Neural cell (in vitro differentiated cells): ENCODE measurements around the gene RPS19BP1. TPM values are rescaled to one million over a fixed set of nuclear protein-coding genes. Genes with fewer than 3 reads are reported as not detected.

Experiments used
- H2AFZ ChIP-seq: fragments of 200-600, 300-800 bp; sonication (generic), shearing (Covaris generic); 2 replicates; pipeline ENCODE4 v1.6.0; 2014; ENCODE audit warnings: low read depth, mild to moderate bottlenecking, antibody characterized with exemption, low read length, moderate library complexity
- H3F3A ChIP-seq: fragments of 200-600 bp; shearing (Covaris generic); 2 replicates; pipeline ENCODE4 v1.6.1; 2016; ENCODE audit warnings: mild to moderate bottlenecking, moderate library complexity, mixed read lengths, antibody characterized with exemption, low read length; ENCODE audit not compliant: insufficient read depth, poor library complexity, severe bottlenecking
- H3K27ac ChIP-seq: fragments of 200-600, 300-800 bp; sonication (generic), shearing (Covaris generic); 2 replicates; pipeline ENCODE4 v1.5.1; 2014; ENCODE audit warnings: mild to moderate bottlenecking, low read length, moderate library complexity
- H3K27me3 ChIP-seq: fragments of 300-800, 200-600 bp; sonication (generic), shearing (Covaris generic); 2 replicates; pipeline ENCODE4 v1.6.0; 2014; ENCODE audit warnings: mild to moderate bottlenecking, low read depth, low read length, moderate library complexity; ENCODE audit not compliant: insufficient read depth
- H3K36me3 ChIP-seq: fragments of 300-800, 200-600 bp; sonication (generic), shearing (Covaris generic); 2 replicates; pipeline ENCODE4 v1.5.1; 2014; ENCODE audit warnings: mild to moderate bottlenecking, antibody characterized with exemption, low read length, moderate library complexity; ENCODE audit not compliant: insufficient read depth
- H3K4me2 ChIP-seq: fragments of 300-800, 200-600 bp; sonication (generic), shearing (Covaris generic); 2 replicates; pipeline ENCODE4 v1.6.0; 2014; ENCODE audit warnings: mild to moderate bottlenecking, low read length
- H3K4me3 ChIP-seq: fragments of 300-800, 200-600 bp; sonication (generic), shearing (Covaris generic); 2 replicates; pipeline ENCODE4 v1.5.1; 2014; ENCODE audit warnings: mild to moderate bottlenecking, low read length, moderate library complexity
- H3K79me2 ChIP-seq: fragments of 200-600 bp; shearing (Covaris generic); replicated peaks from 2 replicates; pipeline ENCODE4 v1.6.0; 2014; ENCODE audit warnings: mild to moderate bottlenecking, low read length, moderate library complexity; ENCODE audit not compliant: insufficient read depth
- H3K9ac ChIP-seq: fragments of 300-800, 200-600 bp; sonication (generic), shearing (Covaris generic); 2 replicates; pipeline ENCODE4 v1.6.1; 2016; ENCODE audit warnings: mild to moderate bottlenecking, low read length, mixed read lengths
- H3K9me2 ChIP-seq: fragments of 200-600 bp; shearing (Covaris generic); 2 replicates; pipeline ENCODE4 v1.6.1; 2016; ENCODE audit warnings: mild to moderate bottlenecking, low read length, mixed read lengths; ENCODE audit not compliant: insufficient read depth
- H3K9me3 ChIP-seq: fragments of 200-600, 300-800 bp; sonication (generic), shearing (Covaris generic); 2 replicates; pipeline ENCODE4 v1.6.1; 2016; ENCODE audit warnings: mild to moderate bottlenecking, mixed run types, low read length, moderate library complexity, mixed read lengths
- H4K20me1 ChIP-seq: fragments of 200-600 bp; shearing (Covaris generic); 2 replicates; pipeline ENCODE4 v1.6.1; 2016; ENCODE audit warnings: mild to moderate bottlenecking, mixed run types; ENCODE audit not compliant: insufficient read depth
- CTCF ChIP-seq: fragments of 450-650 bp; IDR thresholded peaks from 2 replicates; pipeline ENCODE4 v1.5.1; 2014; ENCODE audit warnings: antibody characterized with exemption, mild to moderate bottlenecking, moderate library complexity; ENCODE audit not compliant: poor library complexity, severe bottlenecking
- EP300 ChIP-seq: fragments of 450-650 bp; conservative IDR thresholded peaks from 2 replicates; pipeline ENCODE4 v1.6.1; 2014; ENCODE audit warnings: antibody characterized with exemption, mild to moderate bottlenecking, moderate library complexity; ENCODE audit not compliant: poor library complexity, severe bottlenecking
- EZH2 ChIP-seq: fragments of 200-600, 300-800 bp; shearing (Covaris generic), sonication (generic); IDR thresholded peaks from 2 replicates; pipeline ENCODE4 v1.6.1; 2014; ENCODE audit warnings: antibody characterized with exemption, low read length, borderline replicate concordance, mild to moderate bottlenecking; ENCODE audit not compliant: insufficient read depth, poor library complexity, severe bottlenecking
- MXI1 ChIP-seq: fragments of 450-650 bp; conservative IDR thresholded peaks from 2 replicates; pipeline ENCODE4 v1.6.1; 2014; ENCODE audit warnings: antibody characterized with exemption, mild to moderate bottlenecking; ENCODE audit not compliant: poor library complexity, severe bottlenecking
- POLR2AphosphoS5 ChIP-seq: IDR thresholded peaks from 2 replicates; pipeline ENCODE4 v1.6.1; 2012
- RAD21 ChIP-seq: fragments of 450-650 bp; conservative IDR thresholded peaks from 2 replicates; pipeline ENCODE4 v1.6.1; 2014; ENCODE audit warnings: antibody characterized with exemption, mild to moderate bottlenecking, moderate library complexity
- REST ChIP-seq: IDR thresholded peaks from 2 replicates; pipeline ENCODE4 v1.6.1; 2012; ENCODE audit warnings: borderline replicate concordance
- SMC3 ChIP-seq: fragments of 450-650 bp; conservative IDR thresholded peaks from 2 replicates; pipeline ENCODE4 v1.6.1; 2014; ENCODE audit warnings: antibody characterized with exemption, mild to moderate bottlenecking, moderate library complexity; ENCODE audit not compliant: poor library complexity
- TAF1 ChIP-seq: IDR thresholded peaks from 2 replicates; pipeline ENCODE4 v1.6.1; 2012; ENCODE audit warnings: low read depth
- polyA plus RNA-seq: library from polyadenylated mRNA; depleted of rRNA; stranded (reverse); fragments of >200 nt; gene quantifications from 2 replicates; pipeline ENCODE4 v1.2.3, GENCODE V29; 2014

The RPS19BP1 gene
- polyA plus RNA-seq, 1 donor from 2014 or later: 164 TPM

DNA sequence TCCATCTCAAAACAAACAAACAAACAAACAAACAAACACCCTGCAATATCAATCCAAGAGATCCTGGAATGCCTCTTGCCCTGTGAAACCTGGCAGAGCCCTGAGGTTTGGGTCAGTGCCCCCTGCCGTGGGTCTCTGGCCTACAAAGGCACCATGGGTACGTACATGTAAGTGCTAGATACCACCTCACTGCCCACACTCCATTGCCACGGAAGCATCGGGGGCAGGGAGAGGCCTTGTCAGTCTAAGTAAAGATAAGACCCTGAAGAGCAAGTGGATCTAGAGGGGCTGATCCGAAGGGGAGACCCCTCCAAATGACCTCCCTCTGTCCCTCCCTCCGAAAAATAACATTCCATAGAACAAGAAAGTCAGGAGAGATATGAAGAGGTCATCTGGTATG is 32.4 kb downstream of the RPS19BP1 start:
- H3K9me2 ChIP-seq: no peaks in the 10 kb centered on the region
- TF ChIP-seq SMC3 (no peak), EZH2 (no peak), TAF1 (no peak), MXI1 (no peak), CTCF (no peak), RAD21 (no peak), REST (no peak), POLR2AphosphoS5 (no peak), EP300 (no peak)
- no peaks in the 10 kb centered on the region for H3K36me3 ChIP-seq
- H3F3A ChIP-seq: no peaks in the 10 kb centered on the region
- H3K27me3 ChIP-seq: no peaks in the 10 kb centered on the region
- H3K79me2 ChIP-seq: peaks cover 14% of the 10 kb centered on the region
- H3K4me3 ChIP-seq: no peak overlapping the region
- H3K4me2 ChIP-seq: no peak overlapping the region
- H3K27ac ChIP-seq: no peak overlapping the region
- no peak overlapping the region for H2AFZ ChIP-seq
- H3K9ac ChIP-seq: no peak overlapping the region
- H4K20me1 ChIP-seq: no peaks in the 10 kb centered on the region
- no peaks in the 10 kb centered on the region for H3K9me3 ChIP-seq

- H3K4me3 ChIP-seq: no peak overlapping the region
- H4K20me1 ChIP-seq: no peaks in the 10 kb centered on the region
- no peak overlapping the region for H3K4me2 ChIP-seq
- no peaks in the 10 kb centered on the region for H3F3A ChIP-seq
- H3K27me3 ChIP-seq: no peaks in the 10 kb centered on the region
- peaks cover 12% of the 10 kb centered on the region for H3K79me2 ChIP-seq
- H3K36me3 ChIP-seq: no peaks in the 10 kb centered on the region
- no peaks in the 10 kb centered on the region for H3K9me2 ChIP-seq
- H3K9me3 ChIP-seq: no peaks in the 10 kb centered on the region
- H2AFZ ChIP-seq: no peak overlapping the region
- peak overlapping the region; percentile 44 for H3K27ac ChIP-seq
- no peak for TF ChIP-seq MXI1
- TF ChIP-seq EP300: no peak
- TF ChIP-seq SMC3: no peak
- no peak for TF ChIP-seq RAD21
- no peak for TF ChIP-seq POLR2AphosphoS5
- TF ChIP-seq EZH2: no peak
- no peak for TF ChIP-seq CTCF
- no peak for TF ChIP-seq TAF1
- no peak for TF ChIP-seq REST
- peak overlapping the region; percentile 31 for H3K9ac ChIP-seq
These were observed 33.7 kb downstream of the RPS19BP1 start for GRCh38 chr22:39498802-39499201.
